HepG2 (cell line): ENCODE measurements around the gene CREB3. TPM values are rescaled to one million over a fixed set of nuclear protein-coding genes. Genes with fewer than 3 reads are reported as not detected.

Source experiments
- ATAC-seq: fragments of 200-7000 bp; cut with Tn5 transposase; 3 replicates; pipeline ENCODE4 v1.9.1; 2020; ENCODE audit warnings: mild to moderate bottlenecking, moderate library complexity
- BruUV-seq: library from RNA; stranded (reverse); fragments of 400-500 nt; replicated peaks from 2 replicates; lab custom pipeline; 2021; lab: Mats Ljungman, UMichigan
- CTCF ChIA-PET: fragments of 300-600 bp; formaldehyde crosslinking; extraction: SDS; loops from one replicate; lab custom pipeline; 2021; ENCODE audit warnings: low total read pairs, inconsistent platforms, low intra/inter-chr PET ratio; lab: Yijun Ruan, JAX
- POLR2A ChIA-PET: fragments of 350-600 bp; sonication (Branson Sonifier 250); formaldehyde crosslinking; loops from one replicate; lab custom pipeline; 2020; ENCODE audit warnings: antibody characterized with exemption, inconsistent platforms; lab: Yijun Ruan, JAX
- DNase-seq: peaks from one replicate; pipeline ENCODE4 v3.0.0-alpha.2; 2015; ENCODE audit warnings: low spot score
- FAIRE-seq: peaks from 3 replicates; lab custom pipeline; 2011; peaks lifted over from hg19 to GRCh38; lab: Jason Lieb, UNC
- H2AFZ ChIP-seq: one replicate; pipeline ENCODE4 v1.6.1; 2011; ENCODE audit warnings: low read length, inconsistent platforms
- H3K27ac ChIP-seq: fragments of 300-600 bp; 3 replicates; pipeline ENCODE4 v1.8.0; 2011; ENCODE audit warnings: mixed run types, mild to moderate bottlenecking, mixed read lengths, low read length, inconsistent platforms; ENCODE audit not compliant: insufficient read depth; ENCODE audit errors: extremely low read length
- H3K27me3 ChIP-seq, 2 experiments: fragments of 200-600 bp in 1 of 2; 2 replicates in 1 of 2; 3 replicates in 1 of 2; pipeline versions ENCODE4 v1.6.0 to v1.8.0; 2011; ENCODE audit warnings: low read length in 2 of 2, mild to moderate bottlenecking in 2 of 2, moderate library complexity in 2 of 2, inconsistent platforms in 1 of 2; ENCODE audit not compliant: insufficient read depth in 2 of 2, control insufficient read depth in 1 of 2
- H3K36me3 ChIP-seq, 2 experiments: fragments of 200-600 bp in 1 of 2; replicated peaks in 1 of 2; 2 replicates in 1 of 2; 3 replicates in 1 of 2; pipeline versions ENCODE4 v1.5.1 to v1.8.0; 2011; ENCODE audit warnings: low read length in 2 of 2, inconsistent platforms in 1 of 2; ENCODE audit not compliant: insufficient read depth in 2 of 2, control insufficient read depth in 1 of 2
- H3K4me1 ChIP-seq: 2 replicates; pipeline ENCODE4 v1.5.1; 2012; ENCODE audit warnings: low read length, inconsistent platforms; ENCODE audit not compliant: insufficient read depth
- H3K4me2 ChIP-seq: 2 replicates; pipeline ENCODE4 v1.6.0; 2011; ENCODE audit warnings: low read depth, low read length, inconsistent platforms
- H3K4me3 ChIP-seq, 3 experiments: fragments of 200-600 bp in 1 of 3; sonication (generic), shearing (Covaris generic) in 1 of 3; replicated peaks in 1 of 3; 2 replicates each; pipeline ENCODE4 v1.5.1; 2011 to 2016; ENCODE audit warnings: low read length in 3 of 3, inconsistent platforms in 2 of 3, low read depth in 2 of 3, mild to moderate bottlenecking in 2 of 3, control low read depth in 1 of 3, mixed read lengths in 1 of 3; ENCODE audit not compliant: insufficient read depth in 1 of 3
- H3K79me2 ChIP-seq: one replicate; pipeline ENCODE4 v1.6.1; 2011; ENCODE audit warnings: low read length, inconsistent platforms; ENCODE audit not compliant: insufficient read depth
- H3K9ac ChIP-seq: 2 replicates; pipeline ENCODE4 v1.6.0; 2011; ENCODE audit warnings: mild to moderate bottlenecking, low read depth, low read length, inconsistent platforms; ENCODE audit not compliant: insufficient read depth
- H3K9me3 ChIP-seq: 2 replicates; pipeline ENCODE4 v1.5.1; 2012; ENCODE audit warnings: mild to moderate bottlenecking, low read length
- H4K20me1 ChIP-seq: 2 replicates; pipeline ENCODE4 v1.6.0; 2011; ENCODE audit warnings: inconsistent platforms, mild to moderate bottlenecking, low read length, moderate library complexity; ENCODE audit not compliant: insufficient read depth
- KDM1A ChIP-seq: IDR thresholded peaks from 2 replicates; pipeline ENCODE4 v1.6.1; 2016; ENCODE audit warnings: missing compliant biosample characterization
- KLF11 ChIP-seq: IDR thresholded peaks from 2 replicates; pipeline ENCODE4 v1.6.1; 2016; ENCODE audit warnings: missing compliant biosample characterization
- MAFK ChIP-seq, 2 experiments: IDR thresholded peaks in 1 of 2; conservative IDR thresholded peaks in 1 of 2; 2 replicates each; pipeline ENCODE4 v1.6.1; 2011; ENCODE audit warnings: improper control_type of control experiment in 2 of 2, low read length in 2 of 2
- ONECUT2 ChIP-seq: sonication (generic); formaldehyde crosslinking; IDR thresholded peaks from 2 replicates; pipeline ENCODE4 v1.4.0; 2020; ENCODE audit warnings: missing genetic modification reagents
- PHF20 ChIP-seq: sonication (generic); formaldehyde crosslinking; IDR thresholded peaks from 2 replicates; pipeline ENCODE4 v1.5.0; 2020; ENCODE audit warnings: mild to moderate bottlenecking, missing genetic modification reagents
- POLR2AphosphoS5 ChIP-seq: IDR thresholded peaks from 2 replicates; pipeline ENCODE4 v1.6.1; 2012; ENCODE audit warnings: low read depth, low read length
- RAD51 ChIP-seq: fragments of 450-650 bp; IDR thresholded peaks from 2 replicates; pipeline ENCODE4 v1.6.1; 2016; ENCODE audit warnings: borderline replicate concordance
- RFX5 ChIP-seq: IDR thresholded peaks from 2 replicates; pipeline ENCODE4 v1.6.1; 2011; ENCODE audit warnings: low read depth, low read length, improper control_type of control experiment
- SMAD3 ChIP-seq: sonication (generic); formaldehyde crosslinking; IDR thresholded peaks from 2 replicates; pipeline ENCODE4 v1.4.0; 2020; ENCODE audit warnings: missing genetic modification reagents
- TBP ChIP-seq: sonication (generic); formaldehyde crosslinking; IDR thresholded peaks from 2 replicates; pipeline ENCODE4 v1.5.0; 2020; ENCODE audit warnings: missing genetic modification reagents
- ZNF160 ChIP-seq: sonication (generic); formaldehyde crosslinking; IDR thresholded peaks from 2 replicates; pipeline ENCODE4 v1.8.0; 2022; ENCODE audit warnings: mild to moderate bottlenecking, inconsistent platforms, missing genetic modification reagents
- ZNF570 ChIP-seq: sonication (generic); formaldehyde crosslinking; IDR thresholded peaks from 2 replicates; pipeline ENCODE4 v1.4.0; 2020; ENCODE audit warnings: mild to moderate bottlenecking, missing genetic modification reagents, borderline replicate concordance
- ZNF766 ChIP-seq: sonication (generic); formaldehyde crosslinking; IDR thresholded peaks from 2 replicates; pipeline ENCODE4 v1.5.0; 2020; ENCODE audit warnings: missing genetic modification reagents, borderline replicate concordance
- ZNF839 ChIP-seq: sonication (generic); formaldehyde crosslinking; IDR thresholded peaks from 2 replicates; pipeline ENCODE4 v1.4.0; 2020; ENCODE audit warnings: missing genetic modification reagents, mild to moderate bottlenecking, borderline replicate concordance
- ZNF879 ChIP-seq: sonication (generic); formaldehyde crosslinking; IDR thresholded peaks from 2 replicates; pipeline ENCODE4 v1.8.1; 2023; ENCODE audit warnings: missing genetic modification reagents
- WGBS: methylation state at CpG from one replicate; pipeline ENCODE4 v1.1.6; 2017; ENCODE audit warnings: low lambda C conversion rate; 5-methylcytosine and 5-hydroxymethylcytosine counted together
- in situ Hi-C: cut with HindIII; loops from 2 replicates; pipeline ENCODE4 v1.10.0; 2017; ENCODE audit warnings: low pct_unique_long_range_greater_than_20kb; ENCODE audit not compliant: extremely low pct_ligation_motif_present
- intact Hi-C: fragments of 100-400 bp; cut with micrococcal nuclease; formaldehyde crosslinking; loops from one replicate; pipeline ENCODE4 v1.10.0; 2022; ENCODE audit not compliant: unreplicated experiment
- polyA plus RNA-seq, 8 experiments: library from polyadenylated mRNA; depleted of rRNA in 3 of 8; stranded (reverse) in 7 of 8; unstranded in 1 of 8; fragments of >200 nt; fragmentation: Illumina TruSeq in 4 of 8; extraction: Trizol in 4 of 8; gene quantifications; 2 replicates each; pipeline versions ENCODE4 v1.2.1 to v1.2.3, GENCODE V29; 2011 to 2016; ENCODE audit warnings: low read depth in 4 of 8, missing spikeins in 1 of 8, mixed read lengths in 1 of 8; ENCODE audit not compliant: insufficient read depth in 1 of 8
- total RNA-seq, 5 experiments: library from RNA; depleted of rRNA; stranded (reverse); fragments of >200 nt; fragmentation: Illumina TruSeq; extraction: Trizol; gene quantifications; 2 replicates each; pipeline ENCODE4 v1.2.3, GENCODE V29; 2016; ENCODE audit warnings: low read depth in 1 of 5
- TF ChIP-seq, protein P1 (sequence below): sonication (generic); formaldehyde crosslinking; IDR thresholded peaks from 2 replicates; pipeline ENCODE4 v1.5.0; 2020; ENCODE audit warnings: mild to moderate bottlenecking, missing genetic modification reagents, moderate library complexity
- TF ChIP-seq, protein P2 (sequence below): sonication (generic); formaldehyde crosslinking; IDR thresholded peaks from 2 replicates; pipeline ENCODE4 v1.9.0; 2022; ENCODE audit warnings: missing genetic modification reagents, mild to moderate bottlenecking, borderline replicate concordance
- TF ChIP-seq, protein P3 (sequence below): fragments of 450-650 bp; IDR thresholded peaks from 2 replicates; pipeline ENCODE4 v1.6.1; 2017
- TF ChIP-seq, protein P4 (sequence below): sonication (generic); formaldehyde crosslinking; IDR thresholded peaks from 2 replicates; pipeline ENCODE4 v1.4.0; 2020; ENCODE audit warnings: mild to moderate bottlenecking, missing genetic modification reagents, borderline replicate concordance

The CREB3 gene
- total and polyA plus RNA-seq, 2 of the 13 experiments (the other 11 are each of a cell fraction or from before 2014, with no cell fraction given) = 11.1 to 34.2 TPM

DNA sequence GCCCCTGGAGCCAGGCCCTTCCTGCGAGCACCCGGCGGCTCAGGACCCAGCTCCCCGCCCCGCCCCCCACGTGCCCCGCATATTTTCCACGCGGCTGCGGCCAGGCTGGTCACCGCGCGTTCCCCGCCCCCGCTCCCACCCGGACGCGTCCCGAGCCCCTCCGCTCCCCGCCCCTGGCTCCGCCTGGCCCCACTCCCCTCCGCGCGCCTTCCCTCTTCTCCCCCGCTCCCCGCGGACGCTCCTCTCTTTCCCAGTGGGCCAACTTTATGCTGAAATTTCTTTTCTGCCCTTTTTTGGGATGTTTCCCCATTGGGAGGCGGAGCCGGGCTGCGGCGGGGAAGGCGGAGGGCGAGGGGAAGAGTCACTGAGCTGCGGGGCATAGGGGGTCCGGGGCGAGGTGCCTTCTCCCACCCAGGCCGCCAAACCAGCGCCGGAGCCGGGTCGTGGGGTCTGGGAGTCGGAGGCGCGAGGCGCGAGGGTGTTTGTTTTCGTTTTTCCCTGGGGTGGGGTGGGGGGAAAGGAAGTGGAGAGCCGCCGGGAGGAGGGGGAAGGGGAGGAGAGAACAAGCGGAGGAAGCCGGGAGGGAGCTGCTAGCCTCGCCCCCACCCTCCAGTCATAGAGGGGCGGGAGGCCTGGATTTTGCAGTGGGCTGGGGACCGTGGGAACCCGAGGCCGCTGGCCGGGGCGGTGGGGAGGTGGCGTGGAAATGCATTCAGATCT is 41.7 kb upstream of the CREB3 start:
- peak overlapping the region; percentile 90 for H3K4me2 ChIP-seq
- H3K27me3 ChIP-seq = no peaks in the 10 kb centered on the region
- no peaks in the 10 kb centered on the region for H3K36me3 ChIP-seq
- CTCF ChIA-PET = no interaction called here
- H3K9me3 ChIP-seq = no peaks in the 10 kb centered on the region
- ATAC-seq (peak; percentile 53), DNase-seq (no peak), FAIRE-seq (no peak)
- H2AFZ ChIP-seq = peak overlapping the region; percentile 63
- no TSS peak for BruUV-seq
- H4K20me1 ChIP-seq = no peaks in the 10 kb centered on the region
- in situ Hi-C loops (no loop called here), intact Hi-C loops (loop anchor here (1.0 to 10.0 kb wide), 2 partner anchors 21 to 46 kb away; no protein-coding TSS in a partner anchor)
- peak overlapping the region; percentile 68 for H3K9ac ChIP-seq
- H3K79me2 ChIP-seq = no peaks in the 10 kb centered on the region
- peak overlapping the region; percentile 75 to 84 (median 81) for H3K4me3 ChIP-seq
- 2% methylated on average over 43 of the region's 61 CpGs for WGBS
- H3K4me1 ChIP-seq = peaks cover 65% of the 10 kb centered on the region
- POLR2A ChIA-PET = interaction anchor here (0.7 to 6.1 kb wide), 19 partner anchors 10 to 529 kb away, joined by 3 to 68 read pairs (median 5); partner anchors contain the start of genes ARHGEF39, CA9, CCDC107 and CREB3
- peak overlapping the region; percentile 26 for H3K27ac ChIP-seq
- TF ChIP-seq MAFK (conservative IDR thresholded peaks at IDR 0.05 in 1 of 2, IDR thresholded peaks at IDR 0.05 in 1 of 2; ENCODE audit: low read length in 2 of 2) (no peak), ZNF879 (CRISPR knock-in tag) (no peak), ZNF570 (CRISPR knock-in tag) (no peak), POLR2AphosphoS5 (peak; percentile 46; the same call in 1 of the 2 replicates), KLF11 (CRISPR knock-in tag) (no peak), ZNF839 (CRISPR knock-in tag) (no peak), ZNF160 (CRISPR knock-in tag) (0 out of 2 replicates have a peak, but pooled peaks have one; percentile 21), RFX5 (no peak), KDM1A (CRISPR knock-in tag) (no peak), SMAD3 (CRISPR knock-in tag) (no peak), ONECUT2 (no peak), RAD51 (no peak), PHF20 (CRISPR knock-in tag) (0 out of 2 replicates have a peak, but pooled peaks have one; percentile 35), ZNF766 (CRISPR knock-in tag) (no peak), TBP (CRISPR knock-in tag) (no peak)
- TF ChIP-seq, protein P1, sequence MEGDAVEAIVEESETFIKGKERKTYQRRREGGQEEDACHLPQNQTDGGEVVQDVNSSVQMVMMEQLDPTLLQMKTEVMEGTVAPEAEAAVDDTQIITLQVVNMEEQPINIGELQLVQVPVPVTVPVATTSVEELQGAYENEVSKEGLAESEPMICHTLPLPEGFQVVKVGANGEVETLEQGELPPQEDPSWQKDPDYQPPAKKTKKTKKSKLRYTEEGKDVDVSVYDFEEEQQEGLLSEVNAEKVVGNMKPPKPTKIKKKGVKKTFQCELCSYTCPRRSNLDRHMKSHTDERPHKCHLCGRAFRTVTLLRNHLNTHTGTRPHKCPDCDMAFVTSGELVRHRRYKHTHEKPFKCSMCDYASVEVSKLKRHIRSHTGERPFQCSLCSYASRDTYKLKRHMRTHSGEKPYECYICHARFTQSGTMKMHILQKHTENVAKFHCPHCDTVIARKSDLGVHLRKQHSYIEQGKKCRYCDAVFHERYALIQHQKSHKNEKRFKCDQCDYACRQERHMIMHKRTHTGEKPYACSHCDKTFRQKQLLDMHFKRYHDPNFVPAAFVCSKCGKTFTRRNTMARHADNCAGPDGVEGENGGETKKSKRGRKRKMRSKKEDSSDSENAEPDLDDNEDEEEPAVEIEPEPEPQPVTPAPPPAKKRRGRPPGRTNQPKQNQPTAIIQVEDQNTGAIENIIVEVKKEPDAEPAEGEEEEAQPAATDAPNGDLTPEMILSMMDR (CRISPR knock-in tag) = no peak
- TF ChIP-seq, protein P2, sequence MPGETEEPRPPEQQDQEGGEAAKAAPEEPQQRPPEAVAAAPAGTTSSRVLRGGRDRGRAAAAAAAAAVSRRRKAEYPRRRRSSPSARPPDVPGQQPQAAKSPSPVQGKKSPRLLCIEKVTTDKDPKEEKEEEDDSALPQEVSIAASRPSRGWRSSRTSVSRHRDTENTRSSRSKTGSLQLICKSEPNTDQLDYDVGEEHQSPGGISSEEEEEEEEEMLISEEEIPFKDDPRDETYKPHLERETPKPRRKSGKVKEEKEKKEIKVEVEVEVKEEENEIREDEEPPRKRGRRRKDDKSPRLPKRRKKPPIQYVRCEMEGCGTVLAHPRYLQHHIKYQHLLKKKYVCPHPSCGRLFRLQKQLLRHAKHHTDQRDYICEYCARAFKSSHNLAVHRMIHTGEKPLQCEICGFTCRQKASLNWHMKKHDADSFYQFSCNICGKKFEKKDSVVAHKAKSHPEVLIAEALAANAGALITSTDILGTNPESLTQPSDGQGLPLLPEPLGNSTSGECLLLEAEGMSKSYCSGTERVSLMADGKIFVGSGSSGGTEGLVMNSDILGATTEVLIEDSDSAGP (CRISPR knock-in tag) = no peak
- TF ChIP-seq, protein P3, sequence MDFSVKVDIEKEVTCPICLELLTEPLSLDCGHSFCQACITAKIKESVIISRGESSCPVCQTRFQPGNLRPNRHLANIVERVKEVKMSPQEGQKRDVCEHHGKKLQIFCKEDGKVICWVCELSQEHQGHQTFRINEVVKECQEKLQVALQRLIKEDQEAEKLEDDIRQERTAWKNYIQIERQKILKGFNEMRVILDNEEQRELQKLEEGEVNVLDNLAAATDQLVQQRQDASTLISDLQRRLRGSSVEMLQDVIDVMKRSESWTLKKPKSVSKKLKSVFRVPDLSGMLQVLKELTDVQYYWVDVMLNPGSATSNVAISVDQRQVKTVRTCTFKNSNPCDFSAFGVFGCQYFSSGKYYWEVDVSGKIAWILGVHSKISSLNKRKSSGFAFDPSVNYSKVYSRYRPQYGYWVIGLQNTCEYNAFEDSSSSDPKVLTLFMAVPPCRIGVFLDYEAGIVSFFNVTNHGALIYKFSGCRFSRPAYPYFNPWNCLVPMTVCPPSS = no peak
- TF ChIP-seq, protein P4, sequence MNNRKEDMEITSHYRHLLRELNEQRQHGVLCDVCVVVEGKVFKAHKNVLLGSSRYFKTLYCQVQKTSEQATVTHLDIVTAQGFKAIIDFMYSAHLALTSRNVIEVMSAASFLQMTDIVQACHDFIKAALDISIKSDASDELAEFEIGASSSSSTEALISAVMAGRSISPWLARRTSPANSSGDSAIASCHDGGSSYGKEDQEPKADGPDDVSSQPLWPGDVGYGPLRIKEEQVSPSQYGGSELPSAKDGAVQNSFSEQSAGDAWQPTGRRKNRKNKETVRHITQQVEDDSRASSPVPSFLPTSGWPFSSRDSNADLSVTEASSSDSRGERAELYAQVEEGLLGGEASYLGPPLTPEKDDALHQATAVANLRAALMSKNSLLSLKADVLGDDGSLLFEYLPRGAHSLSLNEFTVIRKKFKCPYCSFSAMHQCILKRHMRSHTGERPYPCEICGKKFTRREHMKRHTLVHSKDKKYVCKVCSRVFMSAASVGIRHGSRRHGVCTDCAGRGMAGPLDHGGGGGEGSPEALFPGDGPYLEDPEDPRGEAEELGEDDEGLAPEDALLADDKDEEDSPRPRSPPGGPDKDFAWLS (CRISPR knock-in tag) = no peak
